Measurements from ENCODE around the gene PAPOLB. TPM values are rescaled to one million over a fixed set of nuclear protein-coding genes. Genes with fewer than 3 reads are reported as not detected.

The PAPOLB gene
- total and polyA plus RNA-seq, 2 donors (not counting 3 experiments of a cell fraction or from before 2014, with no cell fraction given) = 0.07 TPM; not detected in 1

DNA sequence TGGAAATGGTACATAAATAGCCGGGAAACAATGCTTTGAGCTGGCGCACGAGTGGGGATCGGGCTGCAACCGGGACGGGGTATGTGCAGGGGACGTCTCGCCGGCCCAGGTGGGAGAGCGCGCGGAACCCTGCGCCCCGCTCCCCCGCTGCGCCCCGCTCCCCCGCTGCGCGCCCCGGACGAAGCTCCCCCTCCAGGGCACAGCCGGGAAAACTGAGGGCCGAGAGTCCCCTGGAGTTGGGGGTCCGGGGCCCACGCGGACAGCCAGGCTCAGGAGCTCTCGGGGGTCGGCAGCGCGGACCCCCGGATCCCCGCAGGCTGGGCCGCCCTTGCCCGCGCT is 21.2 kb upstream of the PAPOLB start:
- Histone ChIP-seq H3K9me1 (replicated peaks; ENCODE audit: control insufficient read depth, extremely low read depth, insufficient read depth, low read length) (no peaks in the 10 kb centered on the region), H3K9me3 (replicated peaks; ENCODE audit: control insufficient read depth, insufficient read depth, low read length) (no peaks in the 10 kb centered on the region), H3K79me2 (ENCODE audit: control insufficient read depth, insufficient read depth, low read length) (no peaks in the 10 kb centered on the region), H4K20me1 (replicated peaks; ENCODE audit: control insufficient read depth, extremely low read depth, insufficient read depth, low read length) (no peaks in the 10 kb centered on the region), H3K4me1 (ENCODE audit: control insufficient read depth, extremely low read depth, insufficient read depth, low read length) (peaks cover 8% of the 10 kb centered on the region), H3K4me3 (replicated peaks in 1 of 3; ENCODE audit: insufficient read depth in 1 of 3, low read depth in 1 of 3, low read length in 3 of 3) (peak overlapping the region; percentile 3 to 46 (median 9)), H3K27me3 (ENCODE audit: control insufficient read depth in 2 of 2, insufficient read depth in 2 of 2, low read length in 2 of 2) (no peaks in the 10 kb centered on the region), H2AFZ (ENCODE audit: low read depth, low read length) (peak overlapping the region; percentile 82), H3K4me2 (ENCODE audit: insufficient read depth, low read length) (peak overlapping the region; percentile 73), H3K27ac (ENCODE audit: insufficient read depth, low read depth, low read length) (no peak overlapping the region), H3K9ac (replicated peaks; ENCODE audit: extremely low read depth, insufficient read depth, low read length) (peak overlapping the region; percentile 13), H3K36me3 (ENCODE audit: control insufficient read depth in 2 of 2, extremely low read depth in 1 of 2, insufficient read depth in 2 of 2, low read length in 2 of 2) (no peaks in the 10 kb centered on the region)
- no TSS peak for BruUV-seq (replicated peaks)
- CTCF ChIA-PET = interaction anchor here (0.8 to 3.5 kb wide), 17 partner anchors 9 to 202 kb away, joined by 3 to 22 read pairs (median 4); no protein-coding TSS in a partner anchor
- POLR2A ChIA-PET = no interaction called here
- FAIRE-seq = no peak
- dilution Hi-C loops (cut with MboI; ENCODE audit: extremely low pct_ligation_motif_present, low sequenced_read_pairs) (no loop called here), intact Hi-C loops (cut with micrococcal nuclease) (loop anchor here (1.0 kb wide), 4 partner anchors 53 to 272 kb away; no protein-coding TSS in a partner anchor)
- DNase-seq (ENCODE audit: low read depth, low spot score) = no peak
- TF ChIP-seq, protein P1, sequence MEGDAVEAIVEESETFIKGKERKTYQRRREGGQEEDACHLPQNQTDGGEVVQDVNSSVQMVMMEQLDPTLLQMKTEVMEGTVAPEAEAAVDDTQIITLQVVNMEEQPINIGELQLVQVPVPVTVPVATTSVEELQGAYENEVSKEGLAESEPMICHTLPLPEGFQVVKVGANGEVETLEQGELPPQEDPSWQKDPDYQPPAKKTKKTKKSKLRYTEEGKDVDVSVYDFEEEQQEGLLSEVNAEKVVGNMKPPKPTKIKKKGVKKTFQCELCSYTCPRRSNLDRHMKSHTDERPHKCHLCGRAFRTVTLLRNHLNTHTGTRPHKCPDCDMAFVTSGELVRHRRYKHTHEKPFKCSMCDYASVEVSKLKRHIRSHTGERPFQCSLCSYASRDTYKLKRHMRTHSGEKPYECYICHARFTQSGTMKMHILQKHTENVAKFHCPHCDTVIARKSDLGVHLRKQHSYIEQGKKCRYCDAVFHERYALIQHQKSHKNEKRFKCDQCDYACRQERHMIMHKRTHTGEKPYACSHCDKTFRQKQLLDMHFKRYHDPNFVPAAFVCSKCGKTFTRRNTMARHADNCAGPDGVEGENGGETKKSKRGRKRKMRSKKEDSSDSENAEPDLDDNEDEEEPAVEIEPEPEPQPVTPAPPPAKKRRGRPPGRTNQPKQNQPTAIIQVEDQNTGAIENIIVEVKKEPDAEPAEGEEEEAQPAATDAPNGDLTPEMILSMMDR (IDR thresholded peaks at IDR 0.05; ENCODE audit: extremely low read depth in 1 of 2, insufficient read depth in 1 of 2, low read depth in 1 of 2, low read length in 2 of 2) = no peak
- TF ChIP-seq GATA2 (IDR thresholded peaks at IDR 0.05; ENCODE audit: insufficient read depth, insufficient read length, low read depth, low read length) (no peak), EZH2 (IDR thresholded peaks at IDR 0.05; ENCODE audit: borderline replicate concordance, low read depth, low read length, severe bottlenecking) (no peak), POLR2AphosphoS5 (IDR thresholded peaks at IDR 0.05; ENCODE audit: insufficient read depth, low read depth, low read length) (no peak), JUN (IDR thresholded peaks at IDR 0.05; ENCODE audit: borderline replicate concordance, insufficient read depth, insufficient read length, low read depth) (no peak), POLR2A (IDR thresholded peaks at IDR 0.05; ENCODE audit: low read depth, low read length) (no peak), MYC (IDR thresholded peaks at IDR 0.05; ENCODE audit: low read depth, low read length) (no peak), FOS (IDR thresholded peaks at IDR 0.05; ENCODE audit: borderline replicate concordance, insufficient read depth, low read length) (no peak)
- TF ChIP-seq, protein P2, sequence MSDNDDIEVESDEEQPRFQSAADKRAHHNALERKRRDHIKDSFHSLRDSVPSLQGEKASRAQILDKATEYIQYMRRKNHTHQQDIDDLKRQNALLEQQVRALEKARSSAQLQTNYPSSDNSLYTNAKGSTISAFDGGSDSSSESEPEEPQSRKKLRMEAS (IDR thresholded peaks at IDR 0.05; ENCODE audit: insufficient read depth, insufficient read length) = no peak
